ENCODE measurements around the gene ANKRD11.

ANKRD11 gene

GRCh38 chr16:89295071-89295900 lies 195.1 kb downstream of the ANKRD11 start:
- Histone ChIP-seq H3K36me3 (ENCODE audit: low read length) (no peaks in the 10 kb centered on the region), H4K20me1 (ENCODE audit: low read depth, low read length) (no peaks in the 10 kb centered on the region), H3K4me2 (ENCODE audit: low read depth, low read length, poor library complexity, severe bottlenecking) (no peak overlapping the region), H3F3A (ENCODE audit: insufficient read depth) (no peaks in the 10 kb centered on the region), H3K79me2 (ENCODE audit: insufficient read depth, low read length) (0 out of 2 replicates have a peak, but pooled peaks cover 14% of the 10 kb centered on the region), H3K9me3 (ENCODE audit: insufficient read depth, low read length) (no peaks in the 10 kb centered on the region), H2AFZ (ENCODE audit: low read depth, low read length, severe bottlenecking) (no peak overlapping the region), H3K27me3 (ENCODE audit: low read length) (no peaks in the 10 kb centered on the region), H3K9ac (ENCODE audit: low read length) (no peak overlapping the region), H3K27ac (ENCODE audit: low read depth, low read length) (no peak overlapping the region), H3K9me2 (replicated peaks; ENCODE audit: insufficient read depth, low read length) (no peaks in the 10 kb centered on the region), H3K4me3 (ENCODE audit: insufficient read depth, low read length, poor library complexity, severe bottlenecking) (no peak overlapping the region)
- TF ChIP-seq EZH2phosphoT487 (conservative IDR thresholded peaks at IDR 0.05; ENCODE audit: low read length), result no peak
- TF ChIP-seq CTCF (IDR thresholded peaks at IDR 0.05; ENCODE audit: insufficient read depth, low read length, poor library complexity, severe bottlenecking), result no peak

GRCh38 chr16:89294486-89294885 lies 195.9 kb downstream of the ANKRD11 start:
- no peaks in the 10 kb centered on the region for H3K9me3 ChIP-seq (ENCODE audit: insufficient read depth, low read length)

GRCh38 chr16:89293276-89294143 lies 196.9 kb downstream of the ANKRD11 start:
- TF ChIP-seq EZH2phosphoT487 (conservative IDR thresholded peaks at IDR 0.05; ENCODE audit: low read length), result no peak
- no peak for TF ChIP-seq CTCF (IDR thresholded peaks at IDR 0.05; ENCODE audit: insufficient read depth, low read length, poor library complexity, severe bottlenecking)
- Histone ChIP-seq H3K9me3 (ENCODE audit: insufficient read depth, low read length) (no peaks in the 10 kb centered on the region), H3F3A (ENCODE audit: insufficient read depth) (no peaks in the 10 kb centered on the region), H3K79me2 (ENCODE audit: insufficient read depth, low read length) (0 out of 2 replicates have a peak, but pooled peaks cover 13% of the 10 kb centered on the region), H3K4me3 (ENCODE audit: insufficient read depth, low read length, poor library complexity, severe bottlenecking) (no peak overlapping the region), H3K9ac (ENCODE audit: low read length) (no peak overlapping the region), H4K20me1 (ENCODE audit: low read depth, low read length) (no peaks in the 10 kb centered on the region), H3K36me3 (ENCODE audit: low read length) (no peaks in the 10 kb centered on the region), H2AFZ (ENCODE audit: low read depth, low read length, severe bottlenecking) (no peak overlapping the region), H3K27me3 (ENCODE audit: low read length) (no peaks in the 10 kb centered on the region), H3K9me2 (replicated peaks; ENCODE audit: insufficient read depth, low read length) (no peaks in the 10 kb centered on the region), H3K4me2 (ENCODE audit: low read depth, low read length, poor library complexity, severe bottlenecking) (no peak overlapping the region), H3K27ac (ENCODE audit: low read depth, low read length) (no peak overlapping the region)

More at GRCh38 chr16:89294486-89294885, 195.9 kb downstream of the ANKRD11 start:
- no peak overlapping the region for H3K4me2 ChIP-seq (ENCODE audit: low read depth, low read length, poor library complexity, severe bottlenecking)
- H2AFZ ChIP-seq (ENCODE audit: low read depth, low read length, severe bottlenecking), result no peak overlapping the region
- no peak overlapping the region for H3K27ac ChIP-seq (ENCODE audit: low read depth, low read length)
- no peak overlapping the region for H3K9ac ChIP-seq (ENCODE audit: low read length)
- H3K79me2 ChIP-seq (ENCODE audit: insufficient read depth, low read length), result 0 out of 2 replicates have a peak, but pooled peaks cover 13% of the 10 kb centered on the region
- no peaks in the 10 kb centered on the region for H4K20me1 ChIP-seq (ENCODE audit: low read depth, low read length)
- H3K36me3 ChIP-seq (ENCODE audit: low read length), result no peaks in the 10 kb centered on the region
- H3K4me3 ChIP-seq (ENCODE audit: insufficient read depth, low read length, poor library complexity, severe bottlenecking), result no peak overlapping the region
- H3K27me3 ChIP-seq (ENCODE audit: low read length), result no peaks in the 10 kb centered on the region
- no peaks in the 10 kb centered on the region for H3K9me2 ChIP-seq (replicated peaks; ENCODE audit: insufficient read depth, low read length)
- H3F3A ChIP-seq (ENCODE audit: insufficient read depth), result no peaks in the 10 kb centered on the region
- TF ChIP-seq CTCF (IDR thresholded peaks at IDR 0.05; ENCODE audit: insufficient read depth, low read length, poor library complexity, severe bottlenecking) (no peak), EZH2phosphoT487 (conservative IDR thresholded peaks at IDR 0.05; ENCODE audit: low read length) (no peak)

Data from SU-DHL-6 (cell line).